GM13977 (cell line): ENCODE results near the gene FNBP1L.

Source experiments
- DNase-seq: peaks from one replicate; pipeline ENCODE4 v3.0.0; 2012; ENCODE audit warnings: low spot score
- CTCF ChIP-seq: IDR thresholded peaks from 2 replicates; pipeline ENCODE4 v1.5.1; 2012; ENCODE audit warnings: mild to moderate bottlenecking, control low read depth; ENCODE audit not compliant: insufficient read depth; ENCODE audit errors: extremely low read depth, missing control alignments
- in situ Hi-C: fragments of 300-500 bp; cut with MboI; formaldehyde crosslinking; loops from one replicate; pipeline ENCODE4 v1.12.0; 2022; ENCODE audit warnings: low sequenced_read_pairs, low pct_unique_long_range_greater_than_20kb, mixed read lengths, inconsistent platforms; ENCODE audit not compliant: unreplicated experiment

FNBP1L gene

DNA sequence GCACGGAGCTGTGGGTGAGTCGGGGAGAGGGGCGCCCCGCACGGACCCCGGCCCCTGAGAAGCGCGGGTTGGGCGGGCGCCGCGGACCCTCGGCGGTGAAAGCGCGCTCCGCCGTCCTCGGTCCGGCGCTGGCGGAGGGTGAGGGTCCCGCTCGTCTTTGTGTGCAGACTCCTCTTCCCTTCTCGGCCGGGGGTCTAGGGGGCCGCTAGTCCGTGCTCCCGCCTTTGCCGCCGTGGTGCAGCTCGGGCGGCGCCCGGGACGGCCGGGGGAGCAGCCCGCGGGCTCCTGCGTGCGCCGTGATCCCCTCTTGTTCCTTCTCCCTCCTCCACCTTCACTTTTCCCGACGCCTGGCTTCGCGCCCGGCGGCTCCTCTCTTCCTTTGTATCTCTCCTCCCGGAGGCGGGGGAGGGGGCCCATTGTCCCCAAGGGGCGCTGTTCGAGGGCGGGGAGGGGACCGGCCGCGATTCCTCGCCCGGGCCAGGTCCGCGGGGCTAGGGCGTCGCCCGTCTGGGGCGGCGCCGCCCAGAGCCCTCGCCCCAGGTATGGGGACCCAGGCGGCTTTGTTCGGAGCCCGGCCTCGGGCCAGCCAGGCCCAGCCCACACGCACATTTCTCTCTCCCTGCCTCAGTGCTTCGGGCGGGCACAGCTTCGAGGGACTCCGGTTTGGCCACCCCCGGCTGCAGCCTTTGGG is 519 bp downstream of the FNBP1L start:
- DNase-seq = peak; percentile 53
- no peak for TF ChIP-seq CTCF
- in situ Hi-C loops = loop anchor here (10.0 to 25.0 kb wide), 2 partner anchors 176 to 389 kb away; no protein-coding TSS in a partner anchor

- DNase-seq = peak; percentile 18
- TF ChIP-seq CTCF = no peak
- in situ Hi-C loops = loop anchor here (10.0 to 25.0 kb wide), 2 partner anchors 176 to 388 kb away; no protein-coding TSS in a partner anchor
Measured at GRCh38 chr1:93448983-93449804, 1.3 kb downstream of the FNBP1L start.

- in situ Hi-C loops = no loop called here
- peak; percentile 23 for DNase-seq
- TF ChIP-seq CTCF = no peak
Measured at GRCh38 chr1:93450321-93450720, 2.4 kb downstream of the FNBP1L start.

GRCh38 chr1:93453911-93454310 is 6.0 kb downstream of the FNBP1L start:
- TF ChIP-seq CTCF = no peak

DNA sequence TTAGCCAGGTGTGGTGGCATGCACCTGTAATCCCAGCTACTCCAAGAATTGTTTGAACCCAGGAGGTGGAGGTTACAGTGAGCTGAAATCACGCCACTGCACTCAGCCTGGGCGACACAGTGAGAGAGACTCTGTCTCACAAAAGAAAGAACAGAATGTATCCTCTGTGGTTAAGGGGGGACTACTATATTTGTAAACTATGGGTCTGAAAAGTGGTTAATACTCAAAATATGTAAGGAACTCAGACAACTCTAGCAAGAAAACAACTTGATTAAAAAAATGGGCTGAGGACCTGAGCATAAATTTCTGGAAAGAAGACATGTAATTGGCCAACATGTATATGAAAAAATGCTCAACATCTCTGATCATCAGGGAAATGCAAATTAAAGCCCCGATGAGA is 11.2 kb downstream of the FNBP1L start:
- no peak for DNase-seq
- in situ Hi-C loops = no loop called here
- no peak for TF ChIP-seq CTCF

More at GRCh38 chr1:93453911-93454310, 6.0 kb downstream of the FNBP1L start:
- in situ Hi-C loops = no loop called here
- no peak for DNase-seq

DNA sequence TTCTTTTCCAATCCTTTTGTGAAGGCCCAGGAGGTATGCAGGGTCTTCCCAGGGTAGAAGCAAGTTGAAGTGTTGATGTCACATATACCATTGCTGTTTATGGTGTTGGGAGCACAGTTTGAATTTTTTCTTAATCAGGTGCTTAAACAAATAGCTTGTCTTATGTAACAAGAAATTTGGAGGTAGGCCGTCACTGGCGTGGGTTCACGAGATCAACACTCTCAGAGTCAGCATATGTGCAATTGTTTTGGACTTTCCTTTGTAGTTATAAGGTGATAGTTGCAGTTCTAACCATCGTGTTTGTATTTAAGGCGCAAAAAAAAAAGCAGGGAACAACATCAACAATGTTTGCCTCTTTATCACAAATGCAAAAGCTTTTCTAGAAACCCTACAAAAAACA is 13.3 kb downstream of the FNBP1L start:
- in situ Hi-C loops = no loop called here
- no peak for TF ChIP-seq CTCF
- no peak for DNase-seq
